K562 (cell line): ENCODE results near the gene OR2AG1.

ENCODE experiments used
- BHLHE40 ChIP-seq: IDR thresholded peaks from 2 replicates; pipeline ENCODE4 v1.6.1; 2011; ENCODE audit warnings: low read length, improper control_type of control experiment
- CAMTA2 ChIP-seq: fragments of 250-450 bp; sonication (Bioruptor Pico); conservative IDR thresholded peaks from 2 replicates; pipeline ENCODE4 v1.5.1; 2022
- CBX2 ChIP-seq: fragments of 200-600 bp; sonication (generic); IDR thresholded peaks from one replicate; pipeline ENCODE4 v1.6.1; 2012; ENCODE audit warnings: mild to moderate bottlenecking, low read length, inconsistent platforms; ENCODE audit not compliant: insufficient read depth, poor library complexity, severe bottlenecking
- CREB5 ChIP-seq: fragments of 250-450 bp; sonication (Bioruptor Pico); IDR thresholded peaks from 2 replicates; pipeline ENCODE4 v1.5.0; 2020; ENCODE audit warnings: mild to moderate bottlenecking
- CTCF ChIP-seq, 3 experiments: IDR thresholded peaks in 2 of 3; conservative IDR thresholded peaks in 1 of 3; 2 replicates each; pipeline ENCODE4 v1.5.1; 2011 to 2012; ENCODE audit warnings: low read length in 3 of 3, mild to moderate bottlenecking in 3 of 3, control low read depth in 2 of 3, improper control_type of control experiment in 1 of 3, inconsistent platforms in 1 of 3, low read depth in 1 of 3, mixed read lengths in 1 of 3, moderate library complexity in 1 of 3; ENCODE audit not compliant: insufficient read depth in 2 of 3
- FOXO4 ChIP-seq: fragments of 450-650 bp; formaldehyde crosslinking; IDR thresholded peaks from 2 replicates; pipeline ENCODE4 v1.4.0; 2020; ENCODE audit warnings: mild to moderate bottlenecking, moderate library complexity
- LEF1 ChIP-seq: fragments of 450-650 bp; IDR thresholded peaks from 2 replicates; pipeline ENCODE4 v1.6.1; 2016; ENCODE audit warnings: mild to moderate bottlenecking
- NR3C1 ChIP-seq: sonication (generic); formaldehyde crosslinking; IDR thresholded peaks from 2 replicates; pipeline ENCODE4 v1.8.1; 2022; ENCODE audit warnings: missing genetic modification reagents
- POLR2A ChIP-seq: fragments of 450-650 bp; conservative IDR thresholded peaks from 2 replicates; pipeline ENCODE4 v1.6.1; 2016
- RNF219 ChIP-seq: fragments of 250-450 bp; sonication (Bioruptor Pico); IDR thresholded peaks from 2 replicates; pipeline ENCODE4 v1.5.0; 2022; ENCODE audit warnings: mild to moderate bottlenecking
- SMAD4 ChIP-seq: fragments of 250-450 bp; sonication (Bioruptor Pico); conservative IDR thresholded peaks from 2 replicates; pipeline ENCODE4 v1.8.0; 2021; ENCODE audit warnings: inconsistent platforms, mild to moderate bottlenecking, moderate library complexity
- STAG1 ChIP-seq: sonication (generic); formaldehyde crosslinking; IDR thresholded peaks from 2 replicates; pipeline ENCODE4 v1.5.0; 2020; ENCODE audit warnings: missing genetic modification reagents, borderline replicate concordance
- ZNF311 ChIP-seq: fragments of 250-450 bp; sonication (Bioruptor Pico); IDR thresholded peaks from 2 replicates; pipeline ENCODE4 v1.4.0; 2020; ENCODE audit warnings: mild to moderate bottlenecking, moderate library complexity

- TF ChIP-seq NR3C1 (CRISPR knock-in tag), result no peak
- TF ChIP-seq FOXO4 (CRISPR knock-in tag), result no peak
- TF ChIP-seq STAG1 (CRISPR knock-in tag), result no peak
- TF ChIP-seq CAMTA2, result no peak
- TF ChIP-seq CREB5 (CRISPR knock-in tag), result no peak
- no peak for TF ChIP-seq CTCF (IDR thresholded peaks at IDR 0.05 in 2 of 3, conservative IDR thresholded peaks at IDR 0.05 in 1 of 3; ENCODE audit: insufficient read depth in 2 of 3, low read depth in 1 of 3, low read length in 3 of 3)
- TF ChIP-seq SMAD4 (CRISPR knock-in tag), result no peak
- no peak for TF ChIP-seq RNF219 (CRISPR knock-in tag)
- TF ChIP-seq ZNF311 (CRISPR knock-in tag), result no peak
- TF ChIP-seq BHLHE40, result no peak
- TF ChIP-seq POLR2A, result no peak
- no peak for TF ChIP-seq CBX2
- TF ChIP-seq LEF1, result no peak
Observed at GRCh38 chr11:6782720-6783119, at the start of gene OR2AG1.
